HEK293T (cell line): ENCODE measurements around the gene RFXAP.

Experiments used
- ARNT ChIP-seq: fragments of 450-650 bp; IDR thresholded peaks from 2 replicates; pipeline ENCODE4 v1.6.1; 2017; ENCODE audit warnings: mild to moderate bottlenecking
- BHLHE40 ChIP-seq: fragments of 450-650 bp; IDR thresholded peaks from 2 replicates; pipeline ENCODE4 v1.6.1; 2016; ENCODE audit warnings: mild to moderate bottlenecking, moderate library complexity, borderline replicate concordance
- FOXM1 ChIP-seq: fragments of 450-650 bp; IDR thresholded peaks from 2 replicates; pipeline ENCODE4 v1.6.1; 2017; ENCODE audit warnings: mild to moderate bottlenecking, borderline replicate concordance
- HDGF ChIP-seq: fragments of 450-650 bp; IDR thresholded peaks from 2 replicates; pipeline ENCODE4 v1.6.1; 2017; ENCODE audit warnings: antibody characterized with exemption, borderline replicate concordance
- L3MBTL2 ChIP-seq: fragments of 450-650 bp; conservative IDR thresholded peaks from 2 replicates; pipeline ENCODE4 v1.6.1; 2016; ENCODE audit warnings: mild to moderate bottlenecking
- LEF1 ChIP-seq: fragments of 450-650 bp; IDR thresholded peaks from 2 replicates; pipeline ENCODE4 v1.6.1; 2017; ENCODE audit warnings: mild to moderate bottlenecking, borderline replicate concordance
- SP1 ChIP-seq: fragments of 450-650 bp; IDR thresholded peaks from 2 replicates; pipeline ENCODE4 v1.6.1; 2017
- TARDBP ChIP-seq: fragments of 450-650 bp; IDR thresholded peaks from 2 replicates; pipeline ENCODE4 v1.6.1; 2016
- TF ChIP-seq, protein P1 (sequence below): fragments of 450-650 bp; IDR thresholded peaks from 2 replicates; pipeline ENCODE4 v1.6.1; 2016

DNA sequence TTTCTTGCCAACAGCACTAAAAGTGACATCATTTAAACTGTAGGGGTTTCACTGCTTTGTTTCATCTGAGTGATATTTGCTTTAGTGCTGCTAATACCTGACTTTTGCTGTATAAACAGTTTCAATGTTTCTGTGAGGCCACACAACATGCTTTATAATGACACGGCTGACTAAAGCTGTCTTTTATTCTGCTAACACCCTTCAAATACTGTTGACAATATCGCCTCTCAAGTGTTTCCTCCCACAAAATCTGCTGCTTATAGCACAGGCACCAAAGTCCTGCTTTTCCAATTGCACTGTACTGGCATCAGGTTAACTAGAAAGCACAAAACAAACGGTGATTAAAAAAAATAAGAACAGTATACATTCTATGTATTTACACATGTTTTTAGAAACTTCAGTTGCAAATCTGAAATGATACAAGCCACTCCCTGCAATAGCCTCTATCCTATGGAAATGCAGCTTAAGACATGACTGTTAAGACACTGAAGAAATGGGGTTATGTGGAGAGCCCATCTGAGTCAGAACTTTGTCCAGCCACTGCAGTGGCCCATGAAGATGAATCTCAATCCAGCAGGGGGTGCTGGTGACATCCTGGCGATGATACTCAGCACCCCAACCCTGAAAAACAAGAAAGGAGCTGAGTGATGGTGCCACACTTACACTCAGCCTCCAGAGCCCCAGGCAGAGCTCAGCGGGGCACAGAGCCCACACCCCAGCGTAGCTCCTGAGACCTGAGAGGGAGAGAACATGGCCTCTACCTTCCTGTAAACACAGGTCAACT, 29.4 kb downstream of the RFXAP start:
- TF ChIP-seq LEF1 (no peak), L3MBTL2 (no peak), BHLHE40 (no peak), ARNT (no peak), FOXM1 (no peak), SP1 (no peak), TARDBP (no peak), HDGF (no peak)
- TF ChIP-seq, protein P1, sequence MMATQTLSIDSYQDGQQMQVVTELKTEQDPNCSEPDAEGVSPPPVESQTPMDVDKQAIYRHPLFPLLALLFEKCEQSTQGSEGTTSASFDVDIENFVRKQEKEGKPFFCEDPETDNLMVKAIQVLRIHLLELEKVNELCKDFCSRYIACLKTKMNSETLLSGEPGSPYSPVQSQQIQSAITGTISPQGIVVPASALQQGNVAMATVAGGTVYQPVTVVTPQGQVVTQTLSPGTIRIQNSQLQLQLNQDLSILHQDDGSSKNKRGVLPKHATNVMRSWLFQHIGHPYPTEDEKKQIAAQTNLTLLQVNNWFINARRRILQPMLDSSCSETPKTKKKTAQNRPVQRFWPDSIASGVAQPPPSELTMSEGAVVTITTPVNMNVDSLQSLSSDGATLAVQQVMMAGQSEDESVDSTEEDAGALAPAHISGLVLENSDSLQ: no peak
